Activated CD4-positive, CD25-positive, alpha-beta regulatory T cell treated with anti-CD3 and anti-CD28 coated beads, Interleukin-2, amount 50 U/mL, for 72 hours (primary cell): ENCODE results near the gene ST6GAL2.

ENCODE experiments used
- DNase-seq: peaks from one replicate; pipeline ENCODE4 v3.0.0; 2021

Gene ST6GAL2

DNA sequence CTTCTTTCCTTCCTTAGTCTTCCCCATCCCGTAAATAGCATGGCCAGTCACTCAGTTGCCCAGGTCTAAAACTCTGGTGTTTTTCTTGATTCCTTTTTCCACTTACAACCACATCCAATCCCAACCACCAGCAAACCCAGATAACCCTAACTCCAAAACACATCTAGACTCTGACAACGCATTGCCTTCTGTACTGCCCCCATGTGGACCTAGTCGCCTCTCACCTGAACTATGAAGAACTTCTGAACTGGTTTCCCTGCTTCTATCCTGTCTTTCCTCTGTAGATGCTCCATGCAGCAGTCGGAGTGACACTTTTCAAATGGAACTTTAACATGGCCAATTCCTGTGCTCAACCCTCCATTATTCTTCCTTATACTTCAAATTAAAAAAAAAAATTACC is 26.5 kb downstream of the ST6GAL2 start:
- DNase-seq: no peak

DNA sequence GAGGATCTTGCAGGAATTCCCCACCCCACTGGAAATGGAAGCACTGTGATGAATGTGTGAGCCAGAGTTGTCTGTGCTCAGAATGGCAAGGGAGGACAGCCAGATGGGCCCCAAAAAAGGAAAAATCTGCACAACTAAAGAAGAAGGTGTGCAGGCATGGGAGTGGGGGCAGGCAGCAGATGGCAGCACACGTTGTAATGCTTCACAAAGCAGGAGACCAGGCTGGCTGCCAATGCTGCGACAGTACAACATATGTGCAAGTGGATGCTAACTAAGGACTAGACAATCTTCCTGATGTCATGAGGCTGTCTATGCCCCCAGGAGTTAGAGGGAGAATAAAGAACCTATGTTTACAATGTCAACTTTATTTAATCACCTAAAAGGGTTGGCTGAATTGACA is 27.2 kb downstream of the ST6GAL2 start:
- DNase-seq: no peak

DNA sequence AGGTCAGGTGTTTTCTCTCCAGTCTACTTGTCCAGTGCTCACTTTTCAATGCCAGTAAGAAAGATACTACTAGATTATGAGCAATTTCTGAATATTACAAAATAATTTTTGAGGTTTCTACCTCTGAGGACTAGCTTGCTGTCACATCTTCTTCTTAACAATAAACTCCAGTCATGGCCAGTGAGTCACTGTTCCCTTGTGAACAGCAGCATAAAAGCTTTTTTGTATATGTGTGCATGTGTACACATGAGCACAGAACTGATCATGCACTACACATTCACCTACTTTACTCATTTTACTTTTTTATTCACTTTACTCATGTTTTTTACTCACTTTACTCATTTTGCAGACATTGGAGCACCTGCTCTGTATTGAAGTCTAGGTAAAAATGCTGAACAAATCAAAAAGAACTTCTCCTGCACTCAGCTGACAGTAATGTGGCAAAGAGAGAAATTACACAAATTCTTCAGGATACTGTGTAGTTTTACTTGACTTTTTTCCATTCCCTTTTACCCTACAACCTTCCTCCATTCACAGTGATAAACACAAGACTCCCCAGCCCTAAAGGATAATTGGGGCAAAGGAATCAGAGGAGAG is 28.0 kb downstream of the ST6GAL2 start:
- no peak for DNase-seq

DNA sequence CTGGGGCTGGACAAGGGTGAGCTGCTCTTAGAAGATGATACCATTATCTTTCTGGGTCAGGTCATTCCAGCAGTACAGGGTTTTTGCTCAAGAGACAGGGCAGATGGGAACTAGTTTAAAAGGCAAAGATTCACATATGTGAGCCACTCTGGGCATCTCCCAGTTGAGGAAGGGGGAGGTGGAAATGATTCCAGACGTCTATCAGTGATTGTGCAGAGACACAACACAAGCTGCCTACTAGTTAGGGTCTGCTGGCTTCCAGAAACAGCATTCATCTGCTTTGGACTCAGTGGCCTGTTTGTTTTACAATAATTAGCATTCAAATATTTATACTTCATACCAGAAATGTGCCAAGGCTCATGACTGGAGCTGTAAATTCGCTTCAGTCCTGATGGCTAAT is 32.3 kb downstream of the ST6GAL2 start:
- DNase-seq: no peak

DNA sequence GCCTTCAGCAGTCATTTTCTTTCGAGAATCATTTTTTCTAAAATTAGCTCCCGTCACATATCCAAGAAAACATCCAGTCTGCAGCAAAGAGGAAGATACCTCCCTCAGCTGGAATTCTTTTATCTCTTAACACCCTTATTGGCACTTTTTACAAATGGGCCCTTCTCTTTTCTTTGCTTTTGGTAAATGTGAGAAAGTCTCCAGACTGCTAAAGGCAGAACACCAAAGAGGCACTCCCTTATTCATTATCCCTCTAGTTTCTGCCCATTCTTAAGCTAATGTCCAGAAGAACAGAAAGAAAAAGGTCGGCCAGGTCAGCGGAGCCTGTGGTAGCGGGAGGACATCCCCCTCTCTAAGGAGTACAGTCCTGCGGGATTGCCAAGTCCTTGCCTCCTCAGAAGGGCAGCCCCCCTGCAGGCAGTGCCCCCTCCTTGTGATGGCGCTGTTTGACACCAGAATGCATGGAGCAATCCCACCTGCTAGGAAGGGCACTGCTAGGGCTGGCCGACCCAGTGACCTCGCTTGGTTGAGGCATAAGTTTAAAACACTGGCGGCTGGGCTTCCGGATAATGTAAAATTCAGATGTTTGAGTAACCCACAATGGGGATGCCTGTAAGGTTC is 34.0 kb downstream of the ST6GAL2 start:
- DNase-seq: no peak

DNA sequence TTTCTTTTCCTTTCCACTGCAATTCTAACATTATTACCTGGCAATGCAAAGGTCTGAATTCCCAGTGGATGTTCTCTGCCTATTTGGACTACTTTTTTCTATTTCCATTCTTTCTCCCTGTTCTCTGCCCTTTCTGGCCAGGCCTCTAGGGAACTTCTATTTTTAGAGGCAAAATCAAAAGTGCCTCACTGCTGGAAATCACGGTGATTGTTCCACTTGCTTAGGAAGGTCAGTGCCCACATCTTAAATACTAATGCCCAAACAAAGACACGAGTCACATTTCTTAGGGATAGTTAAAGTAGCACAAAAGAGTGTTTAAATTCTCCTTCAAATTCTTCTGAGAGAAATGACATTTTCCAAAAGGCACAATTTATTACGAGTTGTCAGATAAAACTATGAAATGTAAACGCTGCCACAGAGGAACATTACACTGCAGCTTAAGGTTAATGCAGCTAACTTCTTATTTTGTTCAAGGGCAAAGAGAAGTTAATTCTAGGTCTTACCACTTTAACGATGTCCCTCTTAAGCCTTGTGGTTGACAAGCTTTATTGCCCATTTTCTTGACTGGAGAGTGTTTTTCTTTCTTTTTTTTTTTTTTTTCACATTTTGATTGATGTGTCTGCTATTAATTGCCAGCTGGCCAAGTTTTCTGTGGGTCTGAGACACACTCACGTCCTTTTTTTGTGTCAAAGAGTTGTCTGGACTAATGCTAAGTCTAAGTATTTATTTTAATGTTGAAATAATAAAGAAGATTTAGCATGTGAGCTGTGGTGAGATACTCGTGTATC is 34.7 kb downstream of the ST6GAL2 start:
- DNase-seq: no peak

DNA sequence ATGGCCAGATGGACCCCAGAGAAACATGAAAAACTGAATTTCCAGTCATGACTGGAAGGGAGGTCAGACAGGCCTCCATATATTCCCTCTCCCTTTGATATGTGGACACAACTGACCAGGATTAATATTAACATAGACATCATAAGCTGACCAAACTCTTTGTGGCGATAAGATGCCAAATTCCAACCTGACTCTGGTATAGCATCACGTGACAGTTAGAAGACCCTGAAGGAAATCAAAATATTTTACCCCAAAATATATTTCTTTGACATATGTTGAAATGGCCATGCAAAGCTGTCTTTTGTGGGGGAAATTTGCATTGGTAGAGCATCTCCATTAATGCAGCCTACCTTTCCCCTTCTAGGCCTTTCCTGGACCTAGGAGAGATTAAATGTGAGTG is 36.7 kb downstream of the ST6GAL2 start:
- DNase-seq: no peak

DNA sequence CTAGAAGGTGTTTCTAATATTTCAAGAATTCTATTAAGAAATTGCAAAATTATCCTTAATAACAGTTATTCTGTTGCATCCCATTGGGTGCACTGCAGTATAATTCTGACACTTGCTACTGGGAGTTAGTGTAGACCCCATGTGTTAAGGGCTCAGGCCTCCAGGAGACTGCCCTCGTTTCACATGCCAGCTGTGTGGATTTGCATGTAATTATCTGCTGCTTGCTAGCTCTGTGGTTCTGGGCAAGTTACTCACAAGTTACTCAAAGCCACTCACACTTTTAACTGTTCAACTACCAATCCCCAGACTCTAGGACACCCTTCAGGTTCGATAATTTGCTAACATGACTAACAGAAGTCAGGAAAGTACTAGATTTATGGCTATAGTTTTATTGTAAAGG is 38.6 kb downstream of the ST6GAL2 start:
- no peak for DNase-seq

DNA sequence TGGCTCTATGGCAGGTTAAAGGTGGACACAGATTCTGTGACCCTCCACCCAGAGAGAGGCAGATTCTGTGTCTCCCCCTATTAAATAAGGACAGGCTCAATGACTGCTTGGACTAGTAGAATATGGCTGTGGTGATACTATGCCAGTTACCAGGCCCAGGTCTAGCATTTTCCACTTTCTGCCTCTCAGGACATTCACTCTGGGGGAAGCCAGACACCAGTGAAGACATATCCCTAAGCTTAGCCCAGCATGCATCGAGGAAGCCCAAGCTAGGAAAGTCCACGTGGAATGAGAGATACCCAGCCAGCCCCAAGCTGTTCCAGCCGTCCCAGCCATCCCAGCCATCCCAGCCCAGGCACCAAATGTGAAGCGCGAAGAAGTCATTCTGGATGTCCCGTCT is 40.3 kb downstream of the ST6GAL2 start:
- no peak for DNase-seq

DNA sequence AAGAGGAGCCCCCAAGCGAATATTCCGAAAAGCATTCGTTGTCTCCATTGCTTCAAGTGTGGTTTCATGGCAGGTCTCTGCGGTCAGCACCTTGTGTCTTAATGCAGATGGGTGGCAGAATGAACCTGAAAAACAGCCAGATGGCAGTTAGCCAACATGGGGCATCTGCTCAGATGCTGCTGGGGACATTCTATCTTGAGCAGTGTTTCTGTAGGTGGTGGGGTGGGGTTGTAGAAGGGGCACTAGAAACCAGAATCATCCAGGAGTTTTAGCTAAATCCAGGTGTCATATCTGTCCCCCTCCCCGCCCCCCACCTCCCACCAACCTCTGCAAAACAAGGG is 42.1 kb downstream of the ST6GAL2 start:
- no peak for DNase-seq

DNA sequence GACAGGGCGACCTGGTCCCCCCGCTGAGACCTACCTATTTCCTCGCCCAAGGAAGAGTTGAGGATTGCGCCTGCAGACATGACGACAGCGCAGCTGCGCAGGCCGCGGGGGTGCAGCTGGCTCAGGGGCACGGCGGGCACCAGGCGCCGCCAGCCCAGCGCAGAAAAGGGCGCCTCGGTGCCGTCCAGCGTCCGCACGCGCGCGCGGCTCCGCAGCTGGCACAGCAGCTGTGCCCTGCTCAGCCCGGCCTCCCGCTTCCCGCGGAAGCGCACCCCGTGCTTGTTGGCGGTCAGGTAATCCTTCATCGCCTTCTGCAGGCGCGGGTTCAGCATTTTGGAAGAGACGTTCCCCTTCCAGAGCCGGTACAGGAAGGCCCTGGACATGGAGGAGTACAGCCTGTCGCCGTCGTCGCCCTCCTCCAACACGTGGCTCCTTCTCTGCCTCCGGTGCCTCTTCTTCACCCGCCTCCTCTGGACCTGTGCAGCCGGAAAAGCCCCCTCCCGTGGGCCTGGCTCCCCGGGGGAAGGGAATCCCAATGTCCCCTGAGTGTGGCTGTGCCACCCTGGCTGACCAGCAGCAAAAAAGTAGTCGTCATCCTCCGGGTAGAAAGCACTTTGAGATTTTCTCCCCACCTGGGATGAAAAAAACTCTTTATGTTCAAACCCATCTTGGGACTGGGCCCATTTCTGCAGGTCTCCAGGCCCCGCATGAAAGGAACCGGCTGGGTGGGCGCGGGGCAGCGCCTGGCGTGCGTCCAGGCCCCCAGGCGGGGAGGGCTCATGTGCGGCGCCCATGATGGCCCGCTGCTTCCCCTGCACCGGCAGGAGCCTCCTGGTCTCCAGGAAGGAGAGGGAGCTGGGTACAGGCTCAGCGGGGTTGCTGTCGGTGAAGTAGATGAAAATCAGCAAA is 42.7 kb downstream of the ST6GAL2 start:
- no peak for DNase-seq

DNA sequence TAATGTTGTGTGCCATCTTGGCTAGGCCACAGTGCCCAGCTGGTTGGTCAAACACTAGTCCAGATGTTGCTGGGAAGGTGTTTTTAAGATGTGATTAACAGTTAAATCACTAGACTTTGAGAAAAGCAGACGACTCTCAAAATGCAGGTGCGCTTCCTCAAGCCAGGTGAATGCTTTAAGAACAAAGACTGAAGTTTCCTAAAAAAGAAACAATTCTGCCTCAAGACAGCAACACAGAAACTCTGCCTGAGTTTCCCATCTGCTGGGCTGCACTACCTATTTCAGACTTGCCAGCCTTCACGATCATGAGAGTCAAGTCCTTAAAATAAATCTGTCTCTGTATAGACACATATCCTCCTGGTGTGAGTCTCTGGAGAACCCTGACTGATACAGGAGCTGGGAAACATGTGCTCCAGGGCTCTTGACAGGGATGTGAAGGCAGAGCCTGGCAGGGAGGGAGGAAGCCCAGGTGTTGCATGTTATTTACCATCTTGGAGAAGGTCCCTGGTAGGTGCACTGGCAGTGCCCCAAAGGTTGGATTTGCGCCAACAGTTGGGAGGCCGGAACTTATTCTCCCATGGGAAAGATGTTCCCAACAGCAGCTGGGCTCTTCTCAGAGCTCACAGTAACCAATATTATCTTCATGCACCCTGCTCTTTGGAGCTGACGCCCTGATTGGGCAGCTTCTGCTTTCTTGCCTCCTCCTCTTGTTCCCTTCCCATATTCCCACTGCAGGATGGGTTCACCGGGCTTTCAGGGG is 43.9 kb downstream of the ST6GAL2 start:
- no peak for DNase-seq

DNA sequence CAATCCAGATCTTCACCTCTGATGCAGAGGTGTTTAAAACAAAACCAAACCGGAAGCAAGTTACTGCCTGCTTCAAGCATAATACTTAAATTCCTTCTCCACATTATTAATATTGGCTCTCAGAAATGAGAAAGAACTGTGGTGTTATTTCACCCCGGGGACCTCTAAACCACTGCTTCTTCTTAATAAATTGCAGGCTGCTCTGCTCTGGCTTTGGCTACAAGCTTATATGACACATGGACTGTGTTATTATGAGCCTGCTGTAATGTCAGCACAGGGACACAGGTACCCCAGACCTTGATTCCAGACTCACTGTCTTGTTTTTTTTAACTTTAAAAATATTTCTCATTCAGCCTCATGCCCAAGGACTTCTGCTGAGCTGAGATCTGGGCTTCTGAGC is 45.1 kb downstream of the ST6GAL2 start:
- DNase-seq: no peak

DNA sequence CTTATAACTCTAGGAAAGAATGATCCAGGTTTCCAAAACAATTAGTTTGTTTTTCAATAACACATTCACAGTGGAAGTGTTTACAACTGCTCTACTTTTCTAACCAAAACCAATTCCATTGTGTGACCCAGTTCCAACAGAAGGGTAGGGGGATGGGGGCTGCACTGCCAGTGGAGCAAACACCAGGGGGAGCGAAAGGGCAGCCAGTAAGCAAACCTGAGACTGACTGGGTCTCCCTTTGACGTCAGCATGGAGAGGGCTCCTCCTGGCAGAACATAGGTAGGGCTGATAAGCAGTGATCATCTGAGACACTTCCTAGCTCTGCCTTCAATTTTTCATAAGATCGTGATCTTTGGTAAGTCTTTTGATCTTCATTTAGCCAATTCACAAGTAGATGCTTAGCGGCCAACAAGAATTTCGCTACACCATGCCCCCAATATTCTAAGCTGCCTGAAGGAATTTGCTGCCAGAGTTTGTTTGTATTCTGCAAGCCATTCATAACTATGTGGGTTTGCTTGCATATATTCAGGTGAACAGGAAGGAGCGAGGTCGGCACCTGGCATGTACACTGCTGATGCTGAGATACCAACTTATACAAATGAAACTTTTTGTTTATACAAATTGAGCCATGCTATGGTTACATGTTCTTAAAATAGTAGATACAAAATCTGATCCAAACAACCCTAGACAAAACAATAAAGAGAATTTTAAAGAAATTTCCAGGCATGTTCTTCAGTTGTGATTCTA is 45.9 kb downstream of the ST6GAL2 start:
- no peak for DNase-seq

DNA sequence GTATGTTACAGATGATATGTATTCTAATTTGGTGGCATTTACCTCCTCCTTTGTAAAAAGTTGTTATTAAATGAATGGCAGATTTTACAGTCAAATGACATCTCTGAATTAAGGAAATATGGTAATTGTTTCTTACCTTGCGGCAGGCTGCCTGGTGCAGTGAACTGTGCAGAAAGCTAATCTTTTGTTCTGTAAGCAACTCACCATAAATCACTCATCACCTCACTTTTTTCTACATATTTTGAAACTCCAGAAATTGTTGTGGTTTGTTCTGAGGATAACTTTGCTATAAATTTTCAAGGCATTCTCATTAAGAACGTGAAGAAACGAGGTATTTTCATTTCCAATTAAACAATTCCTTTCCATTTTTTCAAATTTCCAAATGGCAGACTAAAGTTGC is 52.7 kb downstream of the ST6GAL2 start:
- DNase-seq: no peak

DNA sequence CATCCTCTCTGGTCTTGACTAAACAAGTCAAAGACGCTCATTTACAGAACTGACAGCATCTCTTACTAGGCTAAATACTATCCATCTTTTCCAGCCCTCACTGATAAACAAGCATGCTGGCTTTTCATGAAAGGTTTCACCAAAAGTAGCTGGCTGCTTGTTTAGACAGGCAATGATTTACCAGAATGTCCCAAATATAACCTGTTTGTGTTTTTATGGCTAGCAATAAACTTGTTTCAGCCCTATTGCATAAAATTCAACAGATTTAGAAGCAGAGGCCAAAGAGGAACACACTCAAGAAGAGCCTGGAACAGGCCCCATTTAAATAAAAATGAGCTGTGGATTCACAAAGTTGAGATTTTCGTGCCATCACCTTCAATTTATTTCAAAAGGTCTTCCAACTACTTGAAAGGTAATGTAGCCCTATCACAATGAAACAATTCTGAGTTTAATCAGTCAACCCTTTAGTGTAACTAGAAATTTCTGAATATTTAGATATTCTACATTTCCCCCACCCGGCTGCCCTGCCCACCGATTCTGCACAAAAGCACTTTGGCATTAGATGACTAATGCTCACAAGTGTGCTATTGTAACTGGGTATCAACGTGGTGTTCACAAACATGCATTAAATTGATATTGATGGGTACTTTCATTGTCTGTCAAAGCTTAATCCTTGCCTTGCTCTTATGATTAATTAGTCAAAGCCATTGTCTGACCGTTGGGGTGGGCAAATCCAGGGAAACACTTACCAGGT is 54.0 kb downstream of the ST6GAL2 start:
- DNase-seq: no peak

DNA sequence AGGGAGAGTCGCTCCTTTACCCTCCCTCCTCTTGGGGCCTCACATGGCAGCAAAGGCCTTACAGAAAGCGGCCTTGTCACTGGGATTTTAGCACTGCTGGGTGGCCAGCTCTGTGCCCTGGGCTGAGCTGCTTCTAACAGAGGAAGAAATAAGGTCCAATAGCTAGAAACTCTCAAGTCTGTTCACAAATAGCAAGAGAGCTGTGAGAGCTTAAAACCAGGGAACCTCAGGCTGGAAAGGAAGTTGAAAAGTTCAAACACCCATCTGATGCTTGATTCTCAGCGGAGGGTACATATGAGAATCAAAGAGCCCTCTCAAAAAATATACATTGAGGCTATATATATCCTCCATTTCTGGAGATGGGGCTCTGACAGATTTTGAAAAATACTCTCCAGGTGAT is 54.7 kb downstream of the ST6GAL2 start:
- no peak for DNase-seq

DNA sequence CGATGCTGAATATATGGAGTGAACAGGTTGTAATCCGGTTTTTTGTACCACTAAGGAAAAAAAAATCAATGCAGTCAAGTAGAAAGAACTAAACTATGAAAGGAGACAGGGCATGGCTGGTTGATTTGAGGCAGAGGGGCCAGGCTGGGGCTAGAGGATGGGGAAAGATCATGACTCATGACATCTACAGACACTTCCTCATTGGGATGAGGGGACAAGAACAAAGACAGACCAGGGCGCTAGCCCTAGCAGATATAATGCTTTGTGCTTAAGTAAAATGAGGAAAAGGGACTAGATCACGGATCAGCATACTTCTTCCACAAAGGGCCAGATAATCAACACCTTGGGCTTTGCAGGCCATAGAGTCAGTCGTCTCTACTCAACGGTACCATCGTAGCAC is 55.8 kb downstream of the ST6GAL2 start:
- DNase-seq: no peak

DNA sequence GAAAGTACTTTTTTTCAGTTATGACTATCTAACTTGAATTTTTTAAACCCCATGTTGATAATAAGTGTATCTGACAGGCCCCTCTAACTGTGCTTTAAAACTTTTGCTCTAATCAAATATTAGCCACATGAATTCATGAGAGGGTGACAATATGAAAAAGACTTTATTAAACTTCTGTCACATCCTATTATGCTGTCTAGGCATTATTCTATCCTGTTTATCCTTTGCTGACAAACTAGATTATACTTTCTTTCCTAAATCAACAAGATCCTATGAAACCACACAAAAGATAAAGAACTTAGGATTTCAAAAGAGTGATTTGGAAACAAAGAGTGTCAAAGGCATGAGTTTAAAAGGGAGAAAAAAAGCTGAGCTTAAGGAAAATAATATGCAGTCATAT is 57.8 kb downstream of the ST6GAL2 start:
- DNase-seq: no peak

DNA sequence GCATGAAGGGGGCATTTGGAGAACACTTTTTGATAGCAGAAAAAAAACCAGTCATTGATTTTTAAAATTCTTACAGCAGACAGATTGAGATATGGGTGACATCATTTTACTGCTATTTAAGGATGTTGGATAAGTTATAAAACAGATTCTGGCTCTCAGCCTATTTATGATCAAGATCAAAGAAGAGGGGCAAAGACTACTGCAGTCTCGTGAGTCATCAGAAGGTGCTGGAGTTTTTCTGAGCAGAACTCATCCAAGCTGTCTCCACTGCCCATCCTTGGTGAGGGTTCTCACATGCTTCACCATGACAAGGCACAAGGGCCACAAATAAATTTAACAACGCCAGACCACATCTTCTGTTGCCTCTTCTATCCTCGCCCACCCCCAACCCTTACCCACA is 58.8 kb downstream of the ST6GAL2 start:
- DNase-seq: no peak

DNA sequence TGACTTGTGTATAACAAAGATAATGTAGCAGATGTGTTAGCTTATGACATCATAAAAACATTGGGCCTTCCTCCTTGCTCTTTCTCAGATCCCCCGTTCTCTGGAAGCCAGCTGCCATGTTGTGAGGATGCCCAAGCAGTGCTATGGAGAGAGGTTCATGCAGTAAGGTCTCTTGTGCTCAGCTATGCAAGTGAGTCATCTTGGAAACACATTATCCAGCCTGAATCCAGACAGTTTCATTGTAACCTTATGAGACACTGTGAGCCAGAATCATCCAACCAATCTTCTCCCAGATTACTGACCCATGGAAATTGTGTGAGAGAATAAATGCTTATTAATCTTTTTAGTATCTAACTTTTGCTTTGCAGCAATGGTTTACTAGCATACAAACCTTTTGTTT is 60.8 kb downstream of the ST6GAL2 start:
- DNase-seq: no peak
